ENCODE measurements around the gene L3MBTL1. TPM values are rescaled to one million over a fixed set of nuclear protein-coding genes. Genes with fewer than 3 reads are reported as not detected.

The L3MBTL1 gene
- polyA plus RNA-seq, 1 donor (not counting 4 experiments of a cell fraction or from before 2014, with no cell fraction given) = 5.0 TPM

DNA sequence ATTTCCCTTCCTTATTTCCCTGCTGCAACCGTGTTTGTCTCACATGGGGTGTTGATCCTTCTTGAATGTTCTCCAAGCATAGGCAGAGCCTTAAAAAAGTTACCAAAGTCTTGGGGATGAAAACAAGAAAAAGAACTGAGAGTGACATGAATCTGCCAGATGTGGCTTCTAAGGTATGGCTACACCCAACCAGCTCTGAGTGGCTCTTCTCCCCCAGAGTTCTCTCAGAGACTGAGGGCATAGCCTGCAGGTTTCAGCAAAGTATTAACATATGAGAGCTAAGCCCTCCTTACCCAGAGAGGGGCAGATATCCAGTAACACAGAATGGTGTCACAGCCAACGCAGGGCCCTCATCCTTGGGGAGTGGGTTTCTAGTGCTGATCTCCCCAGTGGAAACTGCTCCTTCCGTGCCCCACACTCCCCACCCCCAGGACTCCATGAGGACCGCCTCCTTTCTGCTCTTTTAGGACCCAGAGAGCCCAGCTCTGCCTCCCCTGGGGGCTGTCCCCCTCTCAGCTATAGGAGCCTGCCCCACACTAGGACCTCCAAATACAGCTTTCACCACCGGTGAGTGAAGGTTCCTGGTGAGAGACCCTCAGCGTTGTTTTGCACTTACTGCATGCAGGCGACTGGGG is 28.0 kb downstream of the L3MBTL1 start:
- peaks cover 5 to 6% of the 10 kb centered on the region in 2 experiments for H3K36me3 ChIP-seq (ENCODE audit: control insufficient read depth in 2 of 2, extremely low read depth in 1 of 2, insufficient read depth in 2 of 2, low read length in 2 of 2)
- TF ChIP-seq, protein P1, sequence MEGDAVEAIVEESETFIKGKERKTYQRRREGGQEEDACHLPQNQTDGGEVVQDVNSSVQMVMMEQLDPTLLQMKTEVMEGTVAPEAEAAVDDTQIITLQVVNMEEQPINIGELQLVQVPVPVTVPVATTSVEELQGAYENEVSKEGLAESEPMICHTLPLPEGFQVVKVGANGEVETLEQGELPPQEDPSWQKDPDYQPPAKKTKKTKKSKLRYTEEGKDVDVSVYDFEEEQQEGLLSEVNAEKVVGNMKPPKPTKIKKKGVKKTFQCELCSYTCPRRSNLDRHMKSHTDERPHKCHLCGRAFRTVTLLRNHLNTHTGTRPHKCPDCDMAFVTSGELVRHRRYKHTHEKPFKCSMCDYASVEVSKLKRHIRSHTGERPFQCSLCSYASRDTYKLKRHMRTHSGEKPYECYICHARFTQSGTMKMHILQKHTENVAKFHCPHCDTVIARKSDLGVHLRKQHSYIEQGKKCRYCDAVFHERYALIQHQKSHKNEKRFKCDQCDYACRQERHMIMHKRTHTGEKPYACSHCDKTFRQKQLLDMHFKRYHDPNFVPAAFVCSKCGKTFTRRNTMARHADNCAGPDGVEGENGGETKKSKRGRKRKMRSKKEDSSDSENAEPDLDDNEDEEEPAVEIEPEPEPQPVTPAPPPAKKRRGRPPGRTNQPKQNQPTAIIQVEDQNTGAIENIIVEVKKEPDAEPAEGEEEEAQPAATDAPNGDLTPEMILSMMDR (optimal IDR thresholded peaks at IDR 0.05 in 1 of 3, IDR thresholded peaks at IDR 0.05 in 1 of 3, conservative IDR thresholded peaks at IDR 0.05 in 1 of 3; ENCODE audit: extremely low read depth in 1 of 3, insufficient read depth in 2 of 3, low read length in 3 of 3) = no peak
- no peak for TF ChIP-seq EZH2 (IDR thresholded peaks at IDR 0.05; ENCODE audit: low read length)
- DNase-seq (ENCODE audit: low read depth, low spot score) = no peak

DNA sequence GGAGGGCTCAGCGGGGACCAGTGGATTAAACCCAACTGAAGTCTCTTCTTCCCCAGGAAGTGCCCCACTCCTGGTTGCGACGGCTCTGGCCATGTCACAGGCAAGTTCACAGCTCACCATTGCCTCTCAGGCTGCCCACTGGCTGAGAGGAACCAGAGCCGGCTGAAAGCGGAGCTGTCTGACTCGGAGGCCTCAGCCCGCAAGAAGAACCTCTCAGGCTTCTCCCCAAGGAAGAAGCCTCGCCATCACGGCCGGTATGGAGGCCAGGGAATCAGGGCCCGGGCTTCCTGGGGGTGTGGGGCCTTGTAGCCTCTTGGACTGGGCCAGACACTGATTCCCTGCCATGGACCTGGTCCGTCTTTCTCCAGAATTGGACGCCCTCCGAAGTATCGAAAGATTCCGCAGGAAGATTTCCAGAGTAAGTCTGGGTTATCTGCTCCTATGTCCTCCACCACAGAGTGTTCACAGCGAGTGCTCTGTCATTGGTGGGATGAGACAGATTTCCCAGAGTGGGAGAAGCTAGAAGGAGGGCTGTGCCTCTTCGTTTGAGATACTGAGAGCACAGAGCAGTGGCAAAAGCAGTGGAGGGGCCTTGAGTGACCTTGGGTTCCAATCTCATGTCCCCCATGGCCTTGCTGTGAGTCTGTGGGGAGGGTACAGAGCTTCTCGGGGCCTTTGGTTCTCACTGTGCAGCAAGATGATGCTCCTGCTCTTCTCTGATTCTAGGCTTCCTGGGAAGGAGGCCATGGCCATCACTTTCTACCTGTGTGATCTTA is 28.7 kb downstream of the L3MBTL1 start:
- Histone ChIP-seq H3K9ac (ENCODE audit: control insufficient read depth, extremely low read depth, insufficient read depth, low read length) (no peak overlapping the region), H3K36me3 (ENCODE audit: control insufficient read depth in 2 of 2, extremely low read depth in 1 of 2, insufficient read depth in 2 of 2, low read length in 2 of 2) (peaks cover 5 to 6% of the 10 kb centered on the region in 2 experiments), H3K27ac (ENCODE audit: control insufficient read depth, insufficient read depth, low read length) (no peak overlapping the region), H3K9me3 (ENCODE audit: control insufficient read depth, low read depth, low read length) (no peaks in the 10 kb centered on the region), H3K4me3 (ENCODE audit: control insufficient read depth in 2 of 3, extremely low read depth in 1 of 3, insufficient read depth in 2 of 3, low read depth in 1 of 3, low read length in 3 of 3) (no peak overlapping the region), H3K4me2 (ENCODE audit: control insufficient read depth, extremely low read depth, insufficient read depth, low read depth, low read length) (no peak overlapping the region), H3K4me1 (ENCODE audit: control insufficient read depth, extremely low read depth, insufficient read depth, low read length) (no peaks in the 10 kb centered on the region), H3K79me2 (ENCODE audit: control insufficient read depth, insufficient read depth, low read length) (no peaks in the 10 kb centered on the region), H3K9me1 (ENCODE audit: control insufficient read depth, extremely low read depth, insufficient read depth, low read length) (no peaks in the 10 kb centered on the region), H3K27me3 (ENCODE audit: control insufficient read depth, extremely low read depth, insufficient read depth, low read length) (no peaks in the 10 kb centered on the region), H2AFZ (ENCODE audit: control insufficient read depth, low read length) (no peak overlapping the region), H4K20me1 (ENCODE audit: control insufficient read depth, extremely low read depth, insufficient read depth, low read length) (no peaks in the 10 kb centered on the region)
- FAIRE-seq (no peak), DNase-seq (ENCODE audit: low read depth, low spot score) (no peak)
- TF ChIP-seq EZH2 (IDR thresholded peaks at IDR 0.05; ENCODE audit: low read length) = no peak
- TF ChIP-seq, protein P1 (optimal IDR thresholded peaks at IDR 0.05 in 1 of 3, IDR thresholded peaks at IDR 0.05 in 1 of 3, conservative IDR thresholded peaks at IDR 0.05 in 1 of 3; ENCODE audit: extremely low read depth in 1 of 3, insufficient read depth in 2 of 3, low read length in 3 of 3) = no peak
- dilution Hi-C loops (cut with MboI; ENCODE audit: extremely low pct_ligation_motif_present, low sequenced_read_pairs) = no loop called here

More for the DNA sequence above, 28.0 kb downstream of the L3MBTL1 start:
- no peaks in the 10 kb centered on the region for H3K79me2 ChIP-seq (ENCODE audit: control insufficient read depth, insufficient read depth, low read length)
- no peak overlapping the region for H3K27ac ChIP-seq (ENCODE audit: control insufficient read depth, insufficient read depth, low read length)
- no peaks in the 10 kb centered on the region for H3K4me1 ChIP-seq (ENCODE audit: control insufficient read depth, extremely low read depth, insufficient read depth, low read length)
- no peak for FAIRE-seq
- H3K9me1 ChIP-seq (ENCODE audit: control insufficient read depth, extremely low read depth, insufficient read depth, low read length) = no peaks in the 10 kb centered on the region
- no peaks in the 10 kb centered on the region for H3K9me3 ChIP-seq (ENCODE audit: control insufficient read depth, low read depth, low read length)
- no peak overlapping the region for H3K4me2 ChIP-seq (ENCODE audit: control insufficient read depth, extremely low read depth, insufficient read depth, low read depth, low read length)
- no peaks in the 10 kb centered on the region for H3K27me3 ChIP-seq (ENCODE audit: control insufficient read depth, extremely low read depth, insufficient read depth, low read length)
- H2AFZ ChIP-seq (ENCODE audit: control insufficient read depth, low read length) = no peak overlapping the region
- H3K9ac ChIP-seq (ENCODE audit: control insufficient read depth, extremely low read depth, insufficient read depth, low read length) = no peak overlapping the region
- dilution Hi-C loops (cut with MboI; ENCODE audit: extremely low pct_ligation_motif_present, low sequenced_read_pairs) = no loop called here
- no peak overlapping the region for H3K4me3 ChIP-seq (ENCODE audit: control insufficient read depth in 2 of 3, extremely low read depth in 1 of 3, insufficient read depth in 2 of 3, low read depth in 1 of 3, low read length in 3 of 3)
- no peaks in the 10 kb centered on the region for H4K20me1 ChIP-seq (ENCODE audit: control insufficient read depth, extremely low read depth, insufficient read depth, low read length)

Measured in keratinocyte (primary cell).